OCI-M2 (cell line): Measurements from ENCODE around the gene PRPSAP2.

Experiments
- DNase-seq: peaks from one replicate; lab custom pipeline; 2025; ENCODE audit not compliant: unreplicated experiment; lab: John Stamatoyannopoulos, UW

The PRPSAP2 gene

DNA sequence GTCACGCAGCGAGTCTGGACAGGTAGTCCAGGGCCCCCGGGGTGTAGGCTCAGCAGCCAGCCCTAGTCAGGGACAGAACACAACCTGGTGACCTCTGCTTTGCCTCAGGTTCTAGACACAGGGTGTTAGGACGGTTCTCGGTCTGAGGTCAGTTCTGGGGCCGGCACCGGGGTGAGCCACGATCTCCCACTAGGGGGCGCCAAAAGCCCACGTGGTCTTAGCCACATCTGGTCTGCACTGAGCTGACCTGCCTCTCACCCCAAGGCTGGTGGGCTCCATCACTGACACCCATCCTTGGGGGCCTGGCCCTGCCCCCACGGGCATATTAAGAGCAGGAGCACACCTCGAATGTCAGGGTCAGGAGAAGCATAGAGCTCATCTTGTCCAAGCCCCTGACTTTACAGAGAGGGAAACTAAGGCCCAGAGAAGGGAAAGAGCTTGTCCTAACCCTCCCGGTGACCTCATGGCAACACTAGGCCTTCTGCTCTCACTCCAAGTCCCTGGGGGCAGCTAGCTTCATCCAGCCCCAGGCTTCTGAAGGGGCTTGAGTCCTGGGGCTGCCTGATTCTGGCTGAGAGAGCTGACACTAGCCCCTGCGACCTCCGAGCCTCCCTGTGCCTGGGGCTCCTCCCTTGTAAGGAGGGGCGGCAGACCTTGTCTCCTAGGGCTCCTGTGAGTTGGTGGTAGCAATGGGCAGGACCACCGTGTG, 103.0 kb downstream of the PRPSAP2 start:
- DNase-seq, result peak; percentile 78

DNA sequence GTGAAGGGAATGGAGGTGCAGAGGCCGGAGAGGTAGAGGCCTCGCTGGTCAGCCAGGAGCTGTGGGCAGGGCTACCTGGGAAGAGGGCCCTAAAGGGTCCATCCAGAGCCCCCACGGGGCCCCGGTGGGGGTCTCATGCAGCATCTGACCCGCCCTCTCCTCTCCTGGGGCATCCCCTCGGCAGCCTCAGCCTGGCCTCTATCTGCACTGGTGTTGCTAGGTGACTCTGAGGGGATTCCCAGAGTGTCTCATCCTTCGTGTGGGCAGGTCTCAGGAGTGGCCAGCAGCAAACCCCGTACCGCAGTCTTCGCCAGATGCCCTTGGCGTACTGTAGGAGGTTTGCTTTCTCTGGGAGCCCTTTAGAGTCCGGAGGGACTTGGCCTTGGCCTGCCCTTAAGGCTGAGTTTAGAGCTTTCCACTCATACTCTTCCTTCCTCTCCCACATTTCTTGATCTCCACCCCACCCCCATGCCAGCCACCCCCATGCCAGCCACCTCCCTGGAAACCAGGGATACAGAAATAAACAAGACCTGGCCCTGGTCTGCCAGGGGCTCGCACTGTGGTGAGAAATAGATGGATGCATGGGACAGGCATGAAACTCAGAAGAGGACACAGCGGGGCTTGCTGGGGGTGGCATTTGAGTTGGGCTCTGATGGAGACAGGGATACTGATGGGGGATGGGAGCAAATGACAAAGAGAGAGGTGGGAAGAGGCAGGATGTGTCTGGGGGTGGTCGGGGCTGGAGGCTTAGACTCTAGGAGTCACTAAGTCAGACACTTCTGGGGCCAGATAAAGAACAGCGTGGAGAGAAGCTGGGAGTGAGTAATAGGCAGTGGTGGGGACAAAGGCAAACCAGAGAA, 103.9 kb downstream of the PRPSAP2 start:
- DNase-seq, result no peak

DNA sequence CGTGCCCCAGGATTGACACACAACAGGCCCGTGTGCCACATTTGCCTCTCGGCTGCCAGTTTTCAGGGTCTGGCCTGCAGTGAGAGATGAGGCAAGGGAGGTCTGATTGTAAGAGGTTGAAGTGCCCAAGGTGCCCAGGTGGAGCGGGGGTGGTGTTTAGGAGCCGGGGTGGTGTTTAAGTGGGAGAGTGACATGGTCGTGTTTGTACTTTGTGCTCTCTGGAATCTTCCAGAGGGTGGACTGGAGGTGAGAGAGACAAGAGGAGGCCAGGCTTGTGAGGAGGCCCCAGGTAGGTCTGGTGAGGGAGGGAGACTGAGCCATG, 104.5 kb downstream of the PRPSAP2 start:
- no peak for DNase-seq

DNA sequence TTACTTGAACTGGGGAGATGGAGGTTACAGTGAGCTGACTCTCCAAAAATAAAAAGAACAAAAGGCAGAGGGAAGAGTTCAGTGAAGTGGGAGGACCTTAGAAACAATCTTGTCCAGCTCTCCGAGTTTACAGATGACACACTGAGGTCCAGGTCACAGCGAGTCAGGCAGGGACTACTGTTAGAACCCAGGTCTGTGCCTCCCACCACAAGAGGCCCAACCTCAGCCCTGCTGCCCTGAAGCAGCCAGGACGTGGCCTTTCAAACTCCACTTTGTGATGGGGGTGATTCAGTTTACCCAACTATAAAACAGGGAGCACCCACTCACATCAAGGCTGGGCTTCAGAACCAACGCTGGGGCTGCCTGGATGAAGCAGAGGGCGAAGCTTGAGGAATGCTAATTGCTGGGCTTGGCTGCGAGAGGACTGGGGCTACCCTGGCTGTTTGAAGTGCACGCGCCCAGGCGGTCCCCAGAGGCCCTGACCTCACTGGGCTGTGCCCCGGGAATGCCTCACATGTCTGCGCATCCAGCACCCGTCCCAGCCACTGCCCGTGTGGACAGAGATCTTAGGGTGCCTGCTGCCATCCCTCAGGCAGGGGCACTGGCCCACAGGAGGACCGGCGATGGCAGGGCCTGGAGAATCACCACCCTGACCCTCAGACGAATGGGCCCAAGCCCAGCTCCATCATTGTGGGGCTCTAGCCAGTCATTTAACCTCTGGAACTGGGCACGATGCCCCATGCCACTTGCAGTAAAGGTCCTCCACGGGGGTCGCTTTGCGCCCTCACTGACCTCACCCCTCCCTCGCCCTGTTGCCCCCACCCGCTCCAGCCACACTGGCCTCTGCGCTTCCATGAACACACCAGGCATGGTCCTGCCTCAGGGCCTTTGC, 105.4 kb downstream of the PRPSAP2 start:
- no peak for DNase-seq

DNA sequence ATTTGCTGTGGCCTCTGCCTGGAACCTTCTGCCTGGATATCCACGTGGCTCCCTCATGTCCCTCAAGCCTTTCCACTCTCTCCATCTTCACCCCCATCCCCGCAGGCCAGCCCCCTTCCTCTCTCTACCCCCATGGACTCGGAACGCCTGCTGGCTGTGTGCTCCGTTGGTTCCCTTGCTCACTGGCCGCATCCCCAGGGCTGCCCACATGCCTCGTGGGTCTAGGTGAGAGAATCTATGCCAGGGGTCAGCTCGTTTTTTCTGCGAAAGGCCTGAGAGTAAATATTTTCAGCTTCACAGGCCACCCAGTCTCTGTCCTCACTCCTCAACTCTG, 106.1 kb downstream of the PRPSAP2 start:
- no peak for DNase-seq

DNA sequence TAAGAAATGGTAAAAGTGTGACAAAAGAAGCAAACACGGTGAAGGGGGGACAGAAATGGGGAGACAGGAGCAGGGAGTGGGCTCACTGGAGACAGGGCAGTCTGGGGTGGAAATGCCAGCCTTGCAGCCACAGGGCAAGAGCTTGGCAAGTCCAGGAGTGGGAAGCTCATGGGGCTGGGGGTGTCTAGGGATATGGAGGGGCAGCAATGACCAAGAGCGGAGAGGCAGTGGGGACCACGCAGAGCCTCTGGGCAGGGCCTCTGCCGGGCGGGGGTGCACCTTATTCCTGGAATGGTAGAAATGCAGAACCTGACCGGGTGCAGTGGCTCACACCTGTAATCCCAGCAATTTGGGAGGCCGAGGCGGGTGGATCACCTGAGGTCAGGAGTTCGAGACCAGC, 106.6 kb downstream of the PRPSAP2 start:
- DNase-seq, result no peak

DNA sequence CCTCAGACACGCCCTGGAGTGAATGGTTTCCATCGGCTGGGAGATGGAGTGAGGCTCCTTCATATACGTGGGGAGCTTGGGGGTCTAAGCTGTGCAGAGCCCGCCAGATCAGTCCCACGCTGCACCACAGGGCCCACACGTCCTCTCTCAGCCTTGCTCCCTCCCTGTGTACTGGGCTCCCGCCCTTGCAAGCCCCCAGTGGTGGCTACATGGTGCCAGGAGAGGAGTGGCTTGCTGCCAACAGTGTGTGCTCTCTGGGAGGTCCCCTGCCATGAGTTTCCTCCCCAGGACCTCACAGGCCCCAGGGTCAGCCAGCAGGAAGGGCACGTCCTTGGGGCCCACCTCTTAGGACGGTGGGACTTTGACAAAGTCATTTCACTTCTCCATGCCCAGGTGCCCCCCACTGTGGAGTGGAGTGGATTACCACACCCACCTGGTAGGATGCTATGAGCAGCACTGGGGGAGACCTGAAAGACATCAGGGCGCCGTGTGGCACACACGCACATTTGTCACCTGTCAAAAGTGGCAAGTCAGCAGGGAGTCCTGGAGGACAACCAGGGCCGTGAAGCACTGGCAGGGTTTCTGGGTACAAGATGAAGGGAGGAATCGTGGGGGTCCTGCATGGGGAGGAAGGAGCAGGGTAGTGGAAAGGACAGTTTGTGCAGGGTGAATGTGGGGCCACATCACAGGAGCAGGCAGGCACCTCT, 107.8 kb downstream of the PRPSAP2 start:
- DNase-seq, result no peak

DNA sequence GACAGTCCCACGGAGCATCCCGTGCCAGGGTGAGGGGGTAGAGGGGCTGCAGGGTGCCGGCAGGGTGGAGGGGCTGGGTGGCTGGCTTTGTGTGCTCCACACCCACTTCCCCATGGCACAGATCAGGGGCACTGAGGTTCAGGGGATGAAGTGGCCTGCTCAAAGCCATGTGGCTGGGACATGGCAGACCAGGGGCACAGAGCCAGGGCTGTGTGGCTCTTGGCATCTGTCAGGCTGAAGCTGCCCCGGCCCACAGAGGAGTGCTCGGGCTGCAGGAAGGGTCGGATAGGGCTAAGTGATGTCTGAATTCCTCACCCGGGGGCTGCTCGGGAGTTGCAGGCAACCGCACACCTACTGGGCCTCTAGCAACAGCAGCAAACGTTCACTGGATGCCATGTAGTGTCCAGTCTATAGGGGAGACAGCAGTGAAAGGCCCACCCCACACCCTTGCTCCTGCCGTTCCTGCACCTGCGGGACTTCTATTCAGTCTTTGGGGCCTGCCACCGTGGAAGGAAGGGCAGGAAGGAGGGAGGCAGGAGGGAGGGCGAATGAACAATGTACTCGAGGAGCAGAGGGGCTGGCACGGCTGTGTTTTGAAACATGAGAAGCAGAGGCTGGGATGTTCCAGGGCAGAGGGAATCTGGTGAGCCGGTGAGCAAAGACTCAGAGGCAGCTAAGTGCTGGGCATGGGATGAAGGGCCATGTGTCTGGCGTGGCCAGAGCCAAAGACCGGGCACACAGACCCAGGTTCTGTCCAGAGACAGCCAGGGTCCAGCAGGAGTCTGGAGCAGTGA, 109.1 kb downstream of the PRPSAP2 start:
- no peak for DNase-seq

DNA sequence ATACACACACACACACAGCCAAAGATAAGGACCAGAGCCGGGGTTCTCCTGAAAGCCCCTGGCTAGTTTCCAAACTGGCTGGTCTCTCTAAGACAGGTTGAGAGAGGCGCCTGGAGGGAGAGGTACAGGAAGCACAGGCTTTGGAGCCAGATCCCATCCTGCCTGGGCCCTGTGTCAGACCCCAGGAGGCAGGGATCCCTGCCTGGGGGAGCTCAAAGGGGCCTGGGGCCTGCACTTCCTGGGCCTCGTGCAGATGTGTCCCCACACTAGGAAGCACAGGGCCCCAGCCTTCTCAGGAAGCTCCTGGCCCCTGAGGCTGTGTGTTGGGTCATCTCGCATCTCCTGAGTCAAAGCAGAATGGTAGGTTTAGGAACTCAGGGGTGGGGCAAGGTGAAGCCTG, 110.0 kb downstream of the PRPSAP2 start:
- no peak for DNase-seq

DNA sequence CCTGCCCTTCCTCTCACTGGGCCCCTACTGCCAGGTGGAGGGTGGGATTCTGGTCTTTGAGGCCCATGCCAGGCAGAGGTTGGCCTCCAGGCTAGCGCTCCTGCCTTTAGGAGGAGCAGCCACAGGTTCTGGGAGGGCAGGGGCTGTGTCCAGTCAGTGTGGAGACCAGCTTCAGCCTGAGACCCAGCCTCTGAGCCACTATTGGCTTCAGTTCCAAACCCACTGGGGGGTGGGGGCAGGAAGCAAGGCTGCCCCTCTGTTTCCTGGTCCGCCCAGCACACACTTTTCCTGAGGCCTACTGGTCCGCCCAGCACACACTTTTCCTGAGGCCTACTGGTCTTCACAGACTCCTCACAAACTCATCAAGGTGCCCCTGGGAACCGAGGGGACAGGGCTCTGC, 110.4 kb downstream of the PRPSAP2 start:
- no peak for DNase-seq

DNA sequence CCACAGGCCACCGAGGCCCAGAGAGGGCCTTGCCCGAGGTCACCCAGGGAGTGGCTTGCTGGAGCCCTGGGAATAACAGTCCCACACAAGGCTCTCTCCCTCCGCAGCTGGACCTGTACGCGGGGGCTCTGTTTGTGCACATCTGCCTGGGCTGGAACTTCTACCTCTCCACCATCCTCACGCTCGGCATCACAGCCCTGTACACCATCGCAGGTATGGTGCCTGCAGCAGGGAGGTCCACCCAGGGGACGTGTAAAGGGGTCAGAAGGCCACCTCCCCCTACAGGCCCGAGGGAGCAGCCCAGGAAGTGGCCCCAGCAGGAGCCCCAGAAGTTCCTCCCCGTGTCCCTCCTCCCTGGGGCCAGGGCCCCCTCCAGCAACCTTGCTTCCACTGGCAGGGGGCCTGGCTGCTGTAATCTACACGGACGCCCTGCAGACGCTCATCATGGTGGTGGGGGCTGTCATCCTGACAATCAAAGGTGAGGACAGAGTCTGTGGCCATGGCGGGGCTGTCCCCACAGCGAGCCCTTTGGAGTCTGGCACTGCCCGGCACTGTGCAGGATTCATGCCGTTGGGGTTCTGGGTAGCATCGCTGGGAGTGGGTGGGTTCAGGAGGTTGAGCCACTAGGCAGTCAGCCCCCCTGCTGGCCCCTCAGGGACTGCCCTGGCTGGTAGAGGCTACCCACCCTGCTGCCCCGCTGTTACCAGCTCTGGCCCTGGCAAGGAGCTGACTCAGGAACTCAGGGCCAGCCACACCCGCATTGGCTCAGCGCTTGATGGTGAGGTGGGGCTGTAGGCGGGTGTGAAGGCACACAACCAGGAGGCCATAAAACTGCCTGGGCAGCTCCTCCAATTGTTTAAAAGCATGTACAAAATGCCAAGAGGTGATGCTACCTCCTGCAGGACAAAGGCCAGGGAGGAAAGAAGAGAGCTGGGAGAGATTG, 111.3 kb downstream of the PRPSAP2 start:
- DNase-seq, result no peak

DNA sequence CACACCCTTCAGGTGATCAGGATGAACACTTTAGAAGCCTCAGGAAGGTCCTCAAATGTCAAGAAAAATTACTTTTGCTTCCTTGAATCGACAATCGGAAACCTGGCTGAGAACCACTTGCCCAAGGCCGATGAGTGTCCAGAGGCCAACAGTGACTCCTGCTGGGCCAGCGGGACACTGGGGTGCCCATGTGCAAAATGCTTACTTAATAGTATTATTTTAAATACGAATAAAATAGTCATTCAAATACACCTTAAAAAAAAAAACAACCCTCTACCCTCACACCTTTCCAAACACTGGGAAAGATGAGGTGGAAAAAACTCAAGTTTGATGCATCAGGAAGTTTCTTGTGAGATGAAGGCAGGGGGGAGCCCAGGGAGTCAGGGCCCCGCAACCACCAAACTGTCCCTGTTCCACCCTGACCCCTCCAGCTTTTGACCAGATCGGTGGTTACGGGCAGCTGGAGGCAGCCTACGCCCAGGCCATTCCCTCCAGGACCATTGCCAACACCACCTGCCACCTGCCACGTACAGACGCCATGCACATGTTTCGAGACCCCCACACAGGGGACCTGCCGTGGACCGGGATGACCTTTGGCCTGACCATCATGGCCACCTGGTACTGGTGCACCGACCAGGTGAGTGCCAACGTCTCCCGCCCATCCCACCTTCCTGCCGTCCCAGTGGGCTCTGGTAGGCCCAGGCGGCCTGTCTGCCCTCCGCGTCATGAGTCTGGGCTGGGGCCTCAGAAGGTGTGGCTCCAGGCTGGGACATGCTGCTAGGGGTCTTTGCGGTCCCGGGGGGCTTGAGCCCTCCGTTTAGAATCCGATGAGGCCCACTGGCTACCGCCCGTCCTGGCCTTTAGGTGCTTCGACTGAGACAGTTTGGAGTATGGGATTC, 112.9 kb downstream of the PRPSAP2 start:
- no peak for DNase-seq

DNA sequence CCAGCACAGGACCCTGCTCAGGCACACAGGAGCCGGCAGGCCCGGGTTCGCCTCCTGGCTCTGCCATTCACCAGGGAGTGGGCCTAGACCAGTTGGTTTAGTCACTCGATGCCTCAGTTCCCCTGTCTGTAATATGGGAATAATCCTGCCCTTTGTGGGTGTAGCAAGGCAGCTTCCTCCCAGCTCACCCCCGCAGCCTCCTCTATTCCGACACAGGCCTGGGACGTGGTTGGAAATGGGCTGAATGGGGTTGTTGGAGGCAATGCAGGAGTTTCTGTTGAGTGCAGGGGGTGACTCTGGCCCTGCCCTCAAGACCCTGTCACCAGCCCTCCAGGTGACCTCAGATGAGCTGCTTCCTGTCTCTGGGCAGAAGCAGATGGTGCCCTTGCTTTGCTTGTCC, 113.9 kb downstream of the PRPSAP2 start:
- no peak for DNase-seq

DNA sequence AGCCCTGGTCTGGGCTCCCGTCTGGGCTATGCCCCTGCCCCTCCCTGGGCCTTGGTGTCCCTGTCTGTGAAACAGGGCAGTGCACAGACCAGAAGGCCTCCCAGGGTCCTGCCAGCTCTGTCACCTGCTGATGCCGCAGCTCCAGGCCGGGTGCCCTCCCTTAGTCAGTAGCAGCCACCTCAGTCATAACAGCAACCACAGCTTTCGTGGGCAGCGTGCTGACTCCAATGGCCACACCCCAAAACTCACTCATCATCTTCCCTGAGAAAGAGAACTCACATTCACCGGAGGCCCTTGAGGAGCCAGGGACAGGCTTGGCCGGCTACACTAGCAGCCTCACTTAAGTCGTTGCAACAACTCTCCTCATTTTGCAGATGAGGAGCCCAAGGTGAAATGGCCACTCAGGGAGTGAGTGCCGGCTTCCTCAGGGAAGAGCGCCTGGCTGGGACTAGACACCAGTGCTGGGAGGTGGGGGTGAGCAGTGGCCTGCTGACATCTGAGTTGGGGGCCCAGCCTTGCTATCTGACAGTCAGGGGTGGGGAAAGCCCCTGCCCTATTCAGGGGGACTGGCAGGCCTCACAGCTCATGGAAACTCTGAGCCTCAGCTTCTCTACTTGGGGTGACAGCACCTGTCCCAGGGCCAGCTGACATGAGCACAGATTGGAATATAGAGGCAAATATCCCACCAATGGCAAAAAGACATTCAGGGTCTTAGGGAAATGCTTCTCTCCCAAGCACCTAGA, 116.6 kb downstream of the PRPSAP2 start:
- DNase-seq, result no peak

DNA sequence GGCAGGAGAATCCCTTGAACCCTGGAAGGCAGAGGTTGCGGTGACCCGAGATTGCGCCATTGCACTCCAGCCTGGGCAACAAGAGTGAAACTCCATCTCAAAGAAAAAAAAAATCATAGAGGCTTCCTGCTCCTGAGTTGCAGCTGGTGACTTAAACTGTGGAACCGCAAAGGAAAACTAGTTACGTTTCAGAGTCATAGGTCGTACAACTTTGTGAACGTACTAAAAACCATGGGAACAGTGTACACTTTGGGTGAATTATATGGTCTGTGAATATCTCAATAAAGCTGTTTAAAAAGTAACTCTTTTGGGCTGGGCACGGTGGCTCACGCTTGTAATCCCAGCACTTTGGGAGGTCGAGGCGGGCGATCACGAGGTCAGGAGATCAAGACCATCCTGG, 117.7 kb downstream of the PRPSAP2 start:
- no peak for DNase-seq

DNA sequence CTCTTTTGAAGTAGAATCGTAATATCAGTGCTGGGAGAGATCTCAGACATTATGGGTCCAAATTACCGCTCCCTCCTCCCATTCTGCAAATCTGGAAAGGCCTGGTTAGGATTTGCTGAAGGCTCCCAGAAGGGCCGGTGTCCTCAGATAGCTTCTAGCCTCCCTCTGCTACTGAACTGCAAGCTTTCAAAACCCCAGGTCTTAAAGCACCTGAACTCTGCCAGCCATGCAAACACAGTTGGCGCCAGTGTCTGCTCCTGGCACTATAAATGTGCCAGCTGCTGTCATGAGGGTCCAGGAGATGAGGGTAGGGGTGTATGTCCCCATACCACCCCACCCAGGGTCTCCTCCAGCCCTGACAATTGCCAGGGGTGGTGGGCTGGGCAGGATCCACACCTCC, 118.3 kb downstream of the PRPSAP2 start:
- DNase-seq, result no peak

DNA sequence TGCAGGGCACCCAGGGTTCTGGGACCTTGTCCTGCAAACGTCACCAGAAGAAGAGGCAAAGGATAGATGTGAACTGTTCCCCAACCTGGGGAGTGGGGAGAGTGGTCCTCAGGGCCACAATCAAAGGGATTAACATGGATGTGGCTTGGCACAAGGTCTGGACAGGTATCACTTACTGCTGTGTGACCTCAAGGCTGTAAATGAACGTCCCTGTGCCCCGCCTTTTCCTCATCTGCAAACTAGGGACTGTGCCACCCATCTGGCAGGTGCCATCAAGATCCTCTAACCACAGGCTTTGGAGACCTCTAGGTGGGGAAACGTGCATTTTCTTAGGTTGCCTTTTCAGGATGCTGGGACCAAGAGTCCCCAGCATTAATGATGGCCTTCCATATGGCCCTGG, 119.1 kb downstream of the PRPSAP2 start:
- DNase-seq, result no peak

DNA sequence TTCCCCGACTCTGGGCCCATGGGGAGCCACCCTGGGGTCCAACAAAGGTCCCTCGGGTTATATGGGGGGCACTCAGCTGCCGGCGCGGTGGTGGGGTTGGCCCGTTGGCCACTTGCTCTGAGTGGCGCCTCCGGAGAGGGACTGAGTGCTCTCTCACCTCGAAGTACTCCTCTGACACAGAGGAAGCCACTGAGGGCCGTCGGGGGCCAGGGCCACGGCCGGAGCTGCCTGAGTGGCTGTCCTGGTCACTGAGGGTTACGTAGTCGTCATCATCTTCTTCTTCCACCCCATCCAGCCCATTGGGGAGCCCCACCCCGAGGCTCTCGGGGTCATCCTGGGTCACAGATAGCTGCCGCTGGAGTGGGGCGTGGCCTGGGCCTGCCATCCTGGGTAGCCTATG, 119.7 kb downstream of the PRPSAP2 start:
- DNase-seq, result no peak
